ENCODE results near the gene GABARAPL1.

GABARAPL1 gene

DNA sequence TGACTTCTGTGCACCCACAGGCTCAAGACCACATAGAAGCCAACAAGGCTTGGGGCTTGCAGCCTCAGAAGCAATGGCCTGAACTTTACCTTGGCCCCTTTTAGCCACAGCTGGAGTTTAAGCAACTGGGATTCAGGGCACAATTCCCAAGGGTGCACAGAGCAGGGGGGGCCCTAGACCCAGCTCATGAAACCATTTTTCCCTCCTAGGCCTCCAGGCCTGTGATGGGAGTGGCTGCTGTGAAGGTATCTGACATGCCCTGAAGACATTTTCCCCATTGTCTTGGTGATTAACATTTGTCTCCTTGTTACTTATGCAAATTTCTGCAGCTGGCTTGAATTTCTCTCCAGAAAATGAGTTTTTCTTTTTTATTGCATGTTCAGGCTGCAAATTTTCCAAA is 21.9 kb downstream of the GABARAPL1 start:
- no peak for DNase-seq (ENCODE audit: low read depth in 2 of 2)

DNA sequence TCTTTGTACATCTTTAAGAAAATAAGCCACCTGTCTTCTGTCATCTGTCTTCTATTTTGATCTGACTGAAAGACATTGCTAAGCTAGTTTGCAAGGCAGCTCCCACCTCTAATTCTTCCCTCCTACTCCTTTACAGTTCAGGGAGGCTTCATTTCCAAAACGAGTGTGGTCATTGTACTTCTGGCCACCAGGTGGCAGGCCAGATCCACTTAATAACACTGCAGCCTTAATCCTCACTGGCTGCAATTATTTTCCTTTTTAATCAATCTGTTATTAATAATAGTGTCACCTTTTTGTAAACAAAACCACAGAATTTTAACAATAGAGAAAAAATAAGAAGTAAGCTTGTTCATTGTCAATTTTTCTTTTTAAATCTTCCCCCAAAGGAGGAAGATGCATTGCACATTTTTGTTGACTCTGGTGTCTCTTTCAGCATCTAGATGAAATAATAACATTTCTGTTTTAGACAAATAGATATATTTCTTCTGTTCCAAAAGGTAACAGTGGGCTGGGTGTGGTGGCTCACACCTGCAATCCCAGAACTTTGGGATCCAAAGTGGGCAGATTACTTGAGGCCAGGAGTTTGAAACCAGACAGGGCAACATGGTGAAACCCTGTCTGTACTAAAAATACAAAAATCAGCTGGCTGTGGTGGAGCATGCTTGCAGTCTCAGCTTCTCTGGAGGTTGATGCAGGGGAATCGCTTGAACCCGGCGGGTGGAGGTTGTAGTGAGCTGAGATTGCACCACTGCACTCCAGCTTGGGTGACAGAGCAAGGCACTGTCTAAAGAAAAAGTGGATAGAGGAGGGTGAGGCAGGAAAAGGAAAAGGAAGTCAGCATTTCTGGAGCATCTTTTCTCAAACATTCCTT is 23.3 kb downstream of the GABARAPL1 start:
- DNase-seq (ENCODE audit: low read depth in 2 of 2) = peak in 1 of 2 donors; percentile 24

DNA sequence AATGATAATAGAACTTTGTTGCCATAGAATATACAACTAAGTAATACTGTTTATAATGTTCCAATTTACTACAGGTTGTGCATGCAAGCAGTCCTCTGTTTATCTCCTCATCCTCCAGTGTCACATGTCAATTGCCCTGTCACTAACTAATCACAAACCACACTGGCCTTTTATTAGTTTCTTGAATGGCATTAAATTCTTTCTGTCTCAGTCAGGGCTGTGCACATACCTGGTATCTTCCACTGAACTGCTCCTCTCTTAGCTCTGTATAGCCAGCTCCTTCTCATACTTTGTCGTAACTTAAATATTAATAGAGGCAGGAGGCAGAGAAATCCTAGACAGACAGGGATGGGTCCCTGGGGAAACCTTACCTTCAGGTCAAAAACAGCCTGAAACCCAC is 24.0 kb downstream of the GABARAPL1 start:
- DNase-seq (ENCODE audit: low read depth in 2 of 2) = no peak

DNA sequence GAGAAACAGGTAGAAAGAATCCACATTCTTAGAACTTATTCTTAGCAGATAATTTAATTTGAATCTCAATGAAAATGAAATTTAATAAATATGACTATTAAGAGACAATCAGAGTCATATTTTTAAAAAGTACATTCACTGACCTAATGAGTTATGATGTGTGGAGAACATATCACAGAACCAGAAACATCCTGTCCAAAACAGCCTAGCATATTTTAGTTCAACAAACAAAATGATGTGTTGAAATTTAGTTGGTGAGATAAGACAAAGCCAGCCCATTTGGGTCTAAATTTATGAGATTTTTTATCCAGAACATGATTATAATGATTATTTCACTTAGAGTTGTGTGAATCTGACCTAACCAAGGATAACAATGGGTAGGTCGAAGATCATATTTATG is 25.8 kb downstream of the GABARAPL1 start:
- DNase-seq (ENCODE audit: low read depth in 2 of 2) = no peak

DNA sequence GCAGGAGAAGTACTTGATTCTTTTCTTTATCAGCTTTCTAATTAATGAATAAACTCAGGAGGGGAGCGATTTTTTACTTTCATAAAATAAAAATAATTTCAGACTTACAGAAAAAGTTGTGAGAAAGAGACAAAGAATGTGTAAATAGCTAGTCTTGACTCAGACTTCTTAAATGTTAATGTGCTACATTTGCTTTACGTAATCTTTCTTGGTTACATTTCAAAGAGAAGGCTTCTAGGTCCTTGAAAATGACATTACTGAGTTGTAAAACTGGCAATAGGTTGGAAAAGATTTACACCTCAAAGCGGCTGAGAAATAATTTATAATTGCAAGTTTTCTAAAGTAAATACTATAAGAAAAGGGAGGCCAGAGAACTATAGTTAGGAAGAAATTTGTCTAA is 28.6 kb downstream of the GABARAPL1 start:
- no peak for DNase-seq (ENCODE audit: low read depth in 2 of 2)

DNA sequence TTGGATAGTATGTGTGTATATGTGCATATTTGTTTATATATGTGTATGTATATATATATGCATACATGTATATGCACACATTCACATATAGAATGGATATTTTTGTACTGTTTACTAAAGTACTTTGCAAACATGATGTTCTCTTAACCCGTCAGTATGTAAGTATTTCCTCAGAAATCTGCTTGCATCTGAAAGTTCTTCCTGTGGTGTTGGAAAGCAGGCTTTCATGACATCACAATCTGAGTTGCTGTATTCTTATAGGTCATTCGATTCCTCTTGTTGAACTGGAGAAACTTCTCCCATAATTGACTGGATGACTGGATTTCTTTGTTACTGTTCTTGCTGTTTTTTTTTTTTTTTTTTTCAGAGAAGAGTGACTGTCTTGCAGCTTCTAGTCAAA is 29.1 kb downstream of the GABARAPL1 start:
- no peak for DNase-seq (ENCODE audit: low read depth in 2 of 2)

DNA sequence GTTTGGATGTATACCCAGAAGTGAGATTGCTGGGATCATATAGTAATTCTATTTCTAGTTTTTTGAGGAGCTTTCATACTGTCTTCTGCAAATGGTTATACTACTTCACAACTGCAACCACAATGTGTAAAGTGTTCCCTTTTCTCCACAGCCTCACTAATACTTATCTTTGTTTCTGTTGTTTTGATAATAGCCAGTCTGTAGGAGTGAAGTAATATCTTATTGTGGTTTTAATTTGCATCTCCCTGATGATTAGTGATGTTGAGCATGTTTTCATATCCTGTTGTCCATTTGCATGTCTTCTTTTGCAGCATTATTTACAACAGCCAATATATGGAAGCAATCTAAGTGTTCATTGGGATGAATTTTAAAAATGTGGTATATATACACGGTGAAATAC is 29.9 kb downstream of the GABARAPL1 start:
- DNase-seq (ENCODE audit: low read depth in 2 of 2) = no peak

DNA sequence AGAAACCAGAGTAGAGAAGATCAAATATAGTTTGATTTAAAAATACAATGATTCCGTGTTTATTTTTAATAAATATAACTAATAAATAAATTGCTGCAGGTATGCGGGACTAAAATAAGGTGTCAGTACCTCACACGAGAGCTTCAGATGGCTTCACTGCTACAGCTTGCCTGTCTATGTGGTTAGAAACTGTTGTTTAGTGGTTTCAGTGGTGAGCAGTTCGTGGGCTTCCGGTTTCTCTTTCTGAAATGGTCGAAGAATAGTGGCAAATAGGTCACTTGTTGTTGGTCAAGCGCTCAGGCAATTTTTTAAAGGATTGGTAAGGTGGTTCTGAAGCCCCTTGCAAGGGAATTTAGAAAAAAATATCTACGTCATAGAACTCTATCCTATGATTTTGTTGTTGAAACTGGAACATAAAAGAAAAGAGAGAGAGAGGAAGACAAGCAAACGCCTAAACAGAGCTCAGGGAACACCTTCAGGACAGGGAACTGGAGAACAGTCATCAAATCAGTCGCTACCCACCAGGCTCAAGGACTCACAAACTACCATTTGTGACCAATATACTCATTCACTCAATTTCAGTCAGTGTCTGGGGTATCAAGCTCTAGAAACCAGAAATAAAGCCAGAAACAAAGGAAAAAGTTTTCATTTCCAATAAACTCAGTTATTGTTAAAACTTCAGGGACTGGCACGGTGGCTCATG is 31.3 kb downstream of the GABARAPL1 start:
- DNase-seq (ENCODE audit: low read depth in 2 of 2) = no peak

DNA sequence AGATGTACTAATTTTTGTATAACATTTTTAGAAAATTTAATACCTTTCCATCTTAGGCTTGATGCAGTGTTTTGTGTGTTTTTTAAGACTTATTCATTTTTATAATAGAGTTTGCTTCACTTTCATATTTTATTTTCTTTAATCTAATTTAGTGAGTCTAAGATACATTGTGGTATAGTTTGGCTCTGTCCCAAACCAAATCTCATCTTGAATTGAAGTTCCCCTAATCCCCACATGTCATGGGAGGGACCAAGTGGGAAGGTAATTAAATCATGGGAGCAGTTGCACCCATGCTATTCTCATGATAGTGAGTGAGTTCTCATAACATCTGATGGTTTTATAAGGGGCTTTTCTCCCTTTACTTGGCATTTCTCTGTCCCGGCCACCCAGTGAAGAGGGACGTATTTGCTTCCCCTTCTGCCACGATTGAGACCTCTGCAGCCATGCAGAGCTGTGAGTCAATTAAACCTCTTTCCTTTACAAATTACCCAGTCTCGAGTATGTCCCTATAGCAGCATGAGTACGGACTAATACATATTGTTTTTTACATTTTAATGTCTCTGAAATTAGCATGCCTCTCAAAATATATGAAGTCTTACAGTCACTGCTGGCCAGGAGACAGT is 34.9 kb downstream of the GABARAPL1 start:
- DNase-seq (ENCODE audit: low read depth in 2 of 2) = no peak

DNA sequence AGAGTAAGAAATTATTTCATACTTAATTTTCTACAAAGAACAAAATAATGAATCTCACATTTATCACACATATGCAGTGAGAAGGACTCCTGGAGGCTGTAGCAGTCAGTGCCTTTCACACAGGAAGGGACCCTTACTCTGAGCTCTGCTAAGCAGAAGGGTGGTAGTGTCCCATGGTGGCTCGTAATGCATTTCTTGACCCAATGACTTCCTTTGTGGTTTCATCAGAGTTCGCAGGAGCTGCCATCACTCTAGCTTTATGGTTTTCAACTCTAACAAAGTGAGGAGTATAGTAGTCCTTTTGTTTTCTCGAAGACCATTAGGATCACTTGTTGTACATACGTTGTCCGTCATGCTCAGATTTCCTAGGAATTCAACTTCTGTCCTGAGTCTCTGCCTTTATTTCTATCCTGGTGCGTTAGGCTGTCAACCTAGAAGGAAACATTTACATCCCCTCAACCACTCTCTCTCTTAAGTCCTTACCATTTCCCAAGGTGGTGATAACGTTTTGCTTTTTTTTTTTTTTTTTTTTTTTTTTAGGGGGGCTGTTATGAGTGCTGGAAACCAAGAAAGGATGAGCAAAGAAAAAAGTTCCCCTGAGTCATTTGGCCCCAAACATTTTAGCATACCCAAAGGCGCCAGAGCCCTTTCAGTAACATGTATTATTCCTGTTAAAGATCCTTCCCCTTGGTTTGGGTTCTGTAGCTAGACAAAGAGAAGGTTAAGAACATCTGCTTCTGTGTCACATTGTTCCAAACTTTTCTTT is 37.2 kb downstream of the GABARAPL1 start:
- DNase-seq (ENCODE audit: low read depth in 2 of 2) = no peak

DNA sequence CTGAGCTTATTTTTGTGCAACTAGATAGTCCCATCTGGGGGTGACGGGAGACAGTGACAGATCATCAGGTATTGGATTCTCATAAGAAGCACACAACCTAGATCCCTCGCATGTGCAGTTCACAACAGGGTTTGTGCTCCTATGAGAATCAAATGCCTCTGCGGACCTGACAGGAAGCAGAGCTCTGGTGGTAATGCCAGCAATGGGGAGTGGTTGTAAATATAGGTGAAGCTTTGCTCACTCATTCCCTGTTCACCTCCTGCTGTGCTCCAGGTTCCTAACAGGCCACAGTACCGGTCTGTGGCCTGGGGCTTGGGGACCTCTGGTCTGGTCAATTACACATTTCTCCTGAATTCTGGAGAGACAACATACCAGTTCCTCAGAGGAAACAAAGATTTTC is 39.0 kb downstream of the GABARAPL1 start:
- no peak for DNase-seq (ENCODE audit: low read depth in 2 of 2)

DNA sequence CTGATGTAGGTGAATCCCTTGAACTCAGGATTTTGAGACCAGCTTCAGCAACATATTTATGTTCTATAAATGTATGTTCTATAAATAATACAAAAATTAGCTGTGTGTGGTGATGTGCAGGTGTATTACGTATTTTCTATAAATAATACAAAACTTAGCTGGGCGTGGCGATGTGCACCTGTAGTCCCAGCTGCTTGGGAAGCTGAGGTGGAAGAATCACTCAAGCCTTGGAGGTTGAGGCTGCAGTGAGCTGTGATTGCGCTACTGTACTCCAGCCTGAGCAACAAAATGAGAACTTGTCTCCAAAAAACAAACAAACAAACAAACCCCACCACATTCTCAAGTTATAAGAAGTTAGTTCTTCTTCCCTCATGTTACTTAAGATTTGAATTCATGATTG is 39.5 kb downstream of the GABARAPL1 start:
- no peak for DNase-seq (ENCODE audit: low read depth in 2 of 2)

DNA sequence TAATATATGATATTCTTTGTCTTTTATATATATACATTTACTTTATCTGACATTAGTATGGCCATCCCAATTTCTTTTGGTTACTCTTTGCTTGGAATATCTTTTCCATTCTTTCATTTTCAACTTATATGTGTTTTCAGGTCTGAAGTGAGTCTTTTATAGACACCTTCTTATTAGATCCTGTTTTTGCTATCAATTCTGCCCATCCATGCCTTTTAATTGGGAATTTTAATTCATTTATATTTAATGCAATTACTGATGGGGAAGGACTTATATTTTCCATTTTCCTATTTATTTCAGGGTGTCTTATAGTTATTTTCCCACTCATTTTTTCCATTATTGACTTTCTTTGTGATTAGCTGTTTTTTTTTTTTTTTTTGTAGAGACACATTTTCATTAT is 43.4 kb downstream of the GABARAPL1 start:
- no peak for DNase-seq (ENCODE audit: low read depth in 2 of 2)

DNA sequence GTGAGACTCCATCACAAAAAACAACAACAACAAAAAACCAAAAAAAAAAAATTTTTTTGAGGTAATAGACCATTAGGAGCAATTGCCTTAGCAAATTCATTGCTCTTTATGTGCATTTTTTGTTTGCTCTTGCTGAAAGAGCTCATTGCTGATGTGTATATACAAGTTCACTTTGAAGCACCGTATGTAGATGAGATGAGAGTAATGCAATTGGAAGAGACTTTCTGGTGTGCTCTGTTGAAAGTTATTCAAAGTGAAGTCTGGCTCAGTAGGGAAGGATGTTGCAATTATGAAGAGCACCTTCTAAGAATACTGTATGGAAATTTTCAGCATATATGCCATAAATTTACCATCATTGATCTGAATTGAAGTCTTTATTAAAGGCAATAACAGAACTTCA is 48.2 kb downstream of the GABARAPL1 start:
- DNase-seq (ENCODE audit: low read depth in 2 of 2) = no peak

DNA sequence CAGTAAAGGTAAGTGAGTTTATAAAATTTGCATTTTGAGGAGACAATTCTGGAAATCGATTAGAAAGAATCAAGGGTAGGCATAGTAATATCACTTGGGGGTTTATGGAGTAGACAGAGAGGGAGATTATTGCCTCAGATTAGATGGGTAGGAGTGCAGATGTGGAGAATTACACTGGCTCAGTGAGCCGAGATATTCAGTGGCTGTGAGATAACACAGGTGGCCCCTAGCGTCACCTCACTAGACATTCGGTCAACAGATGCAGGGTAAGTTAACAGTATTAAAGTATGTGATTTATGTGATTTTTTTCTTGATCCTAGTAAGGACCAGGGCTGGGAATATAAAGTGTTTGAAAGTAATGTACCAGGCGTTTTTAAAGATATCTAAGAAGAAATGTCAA is 55.4 kb downstream of the GABARAPL1 start:
- no peak for DNase-seq (ENCODE audit: low read depth in 2 of 2)

DNA sequence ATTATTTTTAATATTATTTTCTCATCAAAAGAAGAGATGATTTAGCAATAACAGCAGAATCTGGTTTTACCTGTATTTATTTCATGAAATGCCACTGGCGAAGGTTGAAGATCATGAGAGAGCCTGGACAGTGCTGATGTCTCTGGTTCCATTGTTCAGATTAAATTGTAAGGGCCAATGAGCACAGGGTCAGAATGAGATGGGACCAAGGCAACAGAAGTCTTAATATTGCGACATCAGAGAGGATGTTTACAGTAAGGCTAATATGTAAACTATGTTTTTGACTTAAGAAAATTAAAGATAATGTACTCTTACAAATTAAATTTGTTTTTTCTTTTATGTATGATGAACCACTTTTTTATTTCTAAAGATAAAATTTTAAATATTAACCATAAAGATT is 59.8 kb downstream of the GABARAPL1 start:
- DNase-seq (ENCODE audit: low read depth in 2 of 2) = no peak
